ENCODE measurements around the gene MCTP2.

MCTP2 gene

GRCh38 chr15:94397337-94397736, 166.0 kb downstream of the MCTP2 start:
- TF ChIP-seq CTCF (IDR thresholded peaks at IDR 0.05; ENCODE audit: extremely low read depth, missing control alignments): no peak
- no peak for DNase-seq (ENCODE audit: low spot score)

DNA sequence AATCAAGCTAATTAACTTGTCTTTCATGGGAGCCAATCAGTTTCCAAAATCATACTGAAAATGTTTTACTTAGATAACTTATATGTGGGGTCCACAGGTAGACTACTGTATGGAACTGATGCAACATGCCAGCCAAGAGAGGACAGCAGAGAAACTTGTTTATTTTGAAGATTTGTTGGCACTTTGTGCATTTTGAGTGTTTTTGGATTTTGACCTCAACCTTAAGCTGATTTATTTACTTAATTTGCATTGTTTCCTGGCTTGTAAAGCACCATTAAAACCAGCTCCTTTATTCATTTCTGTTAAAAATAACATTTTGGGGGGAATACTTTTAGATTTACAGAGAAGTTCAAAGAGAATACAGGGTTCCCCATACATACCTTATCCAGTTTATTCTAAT, 166.6 kb downstream of the MCTP2 start:
- DNase-seq (ENCODE audit: low spot score): no peak
- TF ChIP-seq CTCF (IDR thresholded peaks at IDR 0.05; ENCODE audit: extremely low read depth, missing control alignments): no peak

DNA sequence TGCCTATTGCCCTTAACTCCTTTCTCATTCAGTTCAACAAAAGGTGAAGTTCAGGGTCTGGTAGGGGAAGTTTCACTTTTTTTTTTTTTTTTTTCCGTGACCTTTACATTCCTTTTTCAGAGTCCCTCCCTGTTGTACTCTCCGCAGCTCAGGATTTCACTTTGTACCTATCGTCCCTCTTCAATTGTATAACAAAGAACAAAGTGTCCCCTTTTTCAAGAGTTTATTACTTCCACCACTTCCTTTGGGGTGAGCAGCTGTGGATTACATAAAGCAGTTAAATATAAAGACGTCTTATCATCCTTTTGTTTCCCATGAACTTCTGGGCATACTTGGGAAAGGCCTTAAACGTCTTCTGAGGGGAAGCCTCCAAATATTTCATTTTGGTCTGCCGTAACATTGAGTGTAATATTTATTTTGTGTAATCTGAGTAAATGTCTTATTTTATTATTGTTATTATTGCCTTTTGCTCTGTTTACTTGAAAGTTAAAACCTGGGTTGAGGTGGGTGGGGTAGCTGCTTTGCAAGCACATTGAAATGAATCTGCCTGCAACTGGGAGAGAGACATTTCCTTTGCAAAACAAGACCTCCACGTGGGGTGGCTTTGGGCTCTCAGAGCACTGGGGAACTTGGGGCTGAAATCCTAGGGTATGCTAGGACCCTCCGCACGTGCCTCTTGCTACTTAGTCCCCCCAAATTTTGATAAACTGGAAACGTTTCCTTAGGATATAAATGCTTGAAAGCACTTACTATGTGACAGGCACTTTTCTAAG, 169.4 kb downstream of the MCTP2 start:
- no peak for DNase-seq (ENCODE audit: low spot score)
- TF ChIP-seq CTCF (IDR thresholded peaks at IDR 0.05; ENCODE audit: extremely low read depth, missing control alignments): no peak

DNA sequence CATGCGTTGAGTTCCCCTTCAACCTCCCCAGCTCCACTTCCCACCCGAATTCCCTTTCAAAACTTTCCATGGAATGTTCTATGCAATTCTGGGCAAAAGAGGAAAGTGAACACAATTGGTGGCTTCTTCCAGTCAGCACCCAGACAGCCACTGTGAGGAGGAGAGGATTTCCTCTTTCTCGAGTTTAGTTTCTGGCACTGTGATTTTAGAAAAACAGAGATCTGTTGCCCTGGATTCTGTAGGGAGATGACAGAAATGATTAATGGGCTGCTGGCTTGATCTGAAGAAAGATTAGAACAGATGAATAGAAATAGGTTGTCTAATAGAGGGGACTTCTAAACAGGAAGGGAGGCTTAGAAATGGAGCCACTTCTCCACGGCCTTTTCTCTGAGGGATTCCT, 172.0 kb downstream of the MCTP2 start:
- no peak for TF ChIP-seq CTCF (IDR thresholded peaks at IDR 0.05; ENCODE audit: extremely low read depth, missing control alignments)
- DNase-seq (ENCODE audit: low spot score): no peak

DNA sequence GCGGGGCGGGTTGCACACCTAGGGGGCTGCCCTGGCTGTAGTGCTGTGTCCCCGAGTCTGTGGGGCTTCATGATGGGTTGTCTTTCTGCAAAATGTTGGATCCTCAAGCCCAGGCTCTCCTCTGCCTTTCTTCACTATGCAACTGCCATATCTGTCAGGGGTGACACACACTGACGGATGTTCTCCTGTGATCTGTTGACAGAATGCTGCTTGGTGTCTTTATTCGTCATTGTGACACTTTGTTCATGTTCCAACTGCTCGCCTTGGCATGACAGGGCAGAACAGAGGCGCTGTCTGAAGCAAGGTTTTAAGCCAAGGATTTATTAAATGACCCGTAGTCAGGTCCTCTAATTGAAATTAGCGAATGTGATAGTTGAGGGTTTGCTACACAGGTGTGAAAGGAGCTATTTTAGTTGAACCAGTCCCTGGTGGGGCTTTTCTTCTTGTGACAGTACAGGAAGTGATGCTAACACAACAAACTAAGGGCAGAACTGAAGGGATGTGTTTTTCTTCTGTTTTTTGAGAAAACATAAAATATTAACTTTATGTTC, 173.4 kb downstream of the MCTP2 start:
- no peak for TF ChIP-seq CTCF (IDR thresholded peaks at IDR 0.05; ENCODE audit: extremely low read depth, missing control alignments)
- DNase-seq (ENCODE audit: low spot score): no peak

- DNase-seq (ENCODE audit: low spot score): no peak
- TF ChIP-seq CTCF (IDR thresholded peaks at IDR 0.05; ENCODE audit: extremely low read depth, missing control alignments): no peak
These were observed 179.9 kb downstream of the MCTP2 start for GRCh38 chr15:94411285-94411684.

GRCh38 chr15:94411846-94412245, 180.5 kb downstream of the MCTP2 start:
- TF ChIP-seq CTCF (IDR thresholded peaks at IDR 0.05; ENCODE audit: extremely low read depth, missing control alignments): no peak
- no peak for DNase-seq (ENCODE audit: low spot score)
